ENCODE data around the gene MRPL38.

MRPL38 gene

DNA sequence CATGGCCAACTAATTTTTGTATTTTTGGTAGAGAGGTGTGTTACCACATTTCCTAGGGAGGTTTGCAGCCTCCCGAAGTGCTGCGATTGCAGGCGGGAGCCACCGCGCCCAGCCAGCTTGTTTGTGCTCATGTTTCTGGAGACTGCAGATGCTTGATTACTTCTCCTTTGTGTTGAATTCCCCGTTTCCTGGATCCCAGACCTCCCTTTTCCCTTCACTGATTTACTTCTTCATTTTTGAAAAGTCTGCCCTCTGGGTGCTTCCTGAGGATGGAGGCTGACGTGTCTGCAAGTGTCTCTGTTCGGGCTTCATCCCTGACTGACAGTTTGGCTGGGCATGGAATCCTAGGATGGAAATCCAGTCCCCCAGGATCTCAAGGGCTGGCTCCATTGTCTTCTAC, 19.3 kb downstream of the MRPL38 start:
- no peak overlapping the region for H3K4me3 ChIP-seq (ENCODE audit: low read depth, low read length)
- no peak for TF ChIP-seq CTCF (IDR thresholded peaks at IDR 0.05; ENCODE audit: control insufficient read depth, extremely low read depth, insufficient read depth)
- no peak for DNase-seq (ENCODE audit: low read depth)

DNA sequence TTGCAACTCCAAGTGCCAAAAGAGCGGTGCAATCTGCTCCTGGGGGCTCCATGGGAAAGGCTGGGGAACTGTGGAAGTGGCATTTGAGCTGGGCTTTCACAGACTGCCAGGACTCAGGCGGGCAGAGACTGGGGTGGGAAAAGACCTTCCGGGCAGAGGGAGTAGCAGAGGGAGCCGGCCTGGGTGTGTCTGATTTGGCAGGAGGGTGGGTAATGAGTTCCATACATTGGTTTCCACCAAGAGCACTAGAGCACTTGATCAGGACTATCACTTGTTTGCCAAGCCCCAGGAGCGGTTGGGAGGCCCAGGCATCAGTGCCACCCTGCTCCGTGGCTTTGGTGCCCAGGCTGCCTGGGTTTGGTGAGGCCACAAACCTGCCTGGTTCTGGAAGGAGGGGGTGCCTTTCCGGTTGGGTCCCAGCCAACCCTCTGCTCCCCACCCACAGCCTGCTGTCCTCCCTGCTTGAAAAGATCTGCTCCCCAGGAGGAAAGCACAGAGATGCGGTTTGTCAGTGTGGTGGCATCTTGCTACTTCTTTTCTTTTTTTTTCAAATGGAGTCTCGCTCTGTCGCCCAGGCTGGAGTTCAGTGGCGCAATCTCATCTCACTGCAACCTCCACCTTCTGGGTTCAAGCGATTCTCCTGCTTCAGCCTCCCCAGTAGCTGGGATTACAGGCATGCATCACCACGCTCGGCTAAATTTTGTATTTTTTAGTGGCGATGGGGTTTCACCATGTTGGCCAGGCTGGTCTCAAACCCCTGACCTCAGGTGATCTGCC, 22.8 kb downstream of the MRPL38 start:
- no peak for TF ChIP-seq CTCF (IDR thresholded peaks at IDR 0.05; ENCODE audit: control insufficient read depth, extremely low read depth, insufficient read depth)
- DNase-seq (ENCODE audit: low read depth) = no peak
- H3K4me3 ChIP-seq (ENCODE audit: low read depth, low read length) = no peak overlapping the region

DNA sequence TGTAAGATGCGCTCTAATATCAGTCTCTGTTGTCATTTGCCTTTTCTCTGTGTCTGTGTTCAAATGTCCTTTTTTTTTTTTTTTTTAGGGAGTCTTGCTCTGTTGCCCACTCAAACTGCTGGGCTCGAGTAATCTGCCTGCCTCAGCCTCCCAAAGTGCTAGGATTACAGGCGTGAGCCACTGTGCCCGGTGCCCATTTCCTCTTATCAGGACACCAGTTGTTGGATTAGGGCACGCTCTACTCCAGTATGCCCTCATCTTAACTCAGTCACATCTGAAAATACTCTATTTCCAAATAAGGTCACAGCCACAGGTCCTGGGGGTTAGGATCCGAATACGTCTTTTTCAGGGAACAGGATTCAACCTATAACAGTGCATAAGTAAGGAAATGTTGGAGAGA, 24.4 kb downstream of the MRPL38 start:
- no peak for TF ChIP-seq CTCF (IDR thresholded peaks at IDR 0.05; ENCODE audit: control insufficient read depth, extremely low read depth, insufficient read depth)
- H3K4me3 ChIP-seq (ENCODE audit: low read depth, low read length) = no peak overlapping the region
- DNase-seq (ENCODE audit: low read depth) = no peak

DNA sequence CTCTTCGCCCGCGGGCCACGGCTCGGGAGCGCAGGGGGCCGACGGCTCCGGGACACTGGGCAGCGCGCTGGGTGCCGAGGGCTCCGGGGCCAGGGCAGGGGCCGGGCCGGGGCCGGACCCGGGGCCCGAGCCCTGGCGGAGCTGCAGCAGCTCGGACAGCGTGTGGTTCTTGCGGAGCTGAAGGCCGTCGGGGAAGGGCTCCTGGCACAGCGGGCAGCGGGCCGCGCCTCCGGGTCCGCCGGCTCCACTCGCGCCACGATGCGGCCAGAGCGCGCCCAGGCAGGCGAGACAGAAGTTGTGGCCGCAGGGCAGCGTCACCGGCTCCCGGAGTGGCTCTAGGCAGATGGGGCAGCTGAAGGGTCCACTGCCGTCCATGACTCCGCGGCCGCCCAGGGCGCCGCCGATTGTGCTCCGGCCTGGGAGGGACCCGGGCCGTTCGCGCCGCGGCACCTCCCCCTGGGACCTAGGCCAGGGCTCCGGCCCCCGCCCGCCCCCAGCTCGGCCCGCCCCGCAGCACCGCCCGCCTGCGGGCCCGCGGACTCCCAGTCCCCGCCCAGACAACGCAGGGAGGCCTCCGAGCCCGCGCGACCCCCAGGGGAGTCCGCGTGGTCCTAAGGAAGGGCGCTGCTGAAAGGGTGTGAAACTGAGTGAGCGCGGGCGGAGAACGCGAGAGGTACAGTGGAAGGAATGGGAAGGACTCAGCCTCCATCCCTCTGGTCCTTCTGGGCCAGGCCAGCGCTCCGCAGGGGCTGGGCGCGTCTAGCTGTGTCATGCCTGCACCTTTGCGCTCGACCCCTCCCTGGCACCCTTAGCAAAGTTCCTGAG, 26.3 kb downstream of the MRPL38 start, which contains the start of gene TRIM47:
Gene TRIM47 (minus strand): TSS at position 408 of the 825 bp plus-strand sequence. CDS start 33 bp downstream, at position 375.
- H3K4me3 ChIP-seq (ENCODE audit: low read depth, low read length) = peak within 1 kb of the TSS; percentile 58
- TF ChIP-seq CTCF (IDR thresholded peaks at IDR 0.05; ENCODE audit: control insufficient read depth, extremely low read depth, insufficient read depth) = peak; percentile 11; the same call in 1 of the 2 replicates
- DNase-seq (ENCODE audit: low read depth) = no peak

DNA sequence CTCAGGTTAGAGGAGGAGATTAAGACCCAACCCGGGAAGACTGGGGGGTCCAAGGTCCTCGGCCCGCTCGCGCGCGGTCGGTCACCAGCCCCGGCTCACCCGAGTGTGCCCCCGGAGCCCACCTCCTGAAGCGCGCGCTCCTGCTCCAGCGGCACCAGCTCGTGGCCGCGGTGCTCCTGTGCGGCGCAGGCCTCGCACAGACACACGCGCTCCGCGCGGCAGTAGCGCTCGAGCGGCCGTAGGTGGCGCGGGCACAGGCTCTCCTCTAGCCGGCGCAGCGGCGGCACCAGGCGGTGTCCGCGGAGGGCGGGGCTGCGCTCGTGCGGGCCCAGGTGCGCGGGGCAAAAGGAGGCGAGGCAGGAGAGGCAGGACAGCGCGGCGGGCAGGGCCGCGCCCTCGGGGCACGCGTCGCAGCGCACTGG, 26.9 kb downstream of the MRPL38 start:
- peak overlapping the region; percentile 58 for H3K4me3 ChIP-seq (ENCODE audit: low read depth, low read length)
- peak; percentile 59 for DNase-seq (ENCODE audit: low read depth)
- TF ChIP-seq CTCF (IDR thresholded peaks at IDR 0.05; ENCODE audit: control insufficient read depth, extremely low read depth, insufficient read depth) = peak; percentile 71

DNA sequence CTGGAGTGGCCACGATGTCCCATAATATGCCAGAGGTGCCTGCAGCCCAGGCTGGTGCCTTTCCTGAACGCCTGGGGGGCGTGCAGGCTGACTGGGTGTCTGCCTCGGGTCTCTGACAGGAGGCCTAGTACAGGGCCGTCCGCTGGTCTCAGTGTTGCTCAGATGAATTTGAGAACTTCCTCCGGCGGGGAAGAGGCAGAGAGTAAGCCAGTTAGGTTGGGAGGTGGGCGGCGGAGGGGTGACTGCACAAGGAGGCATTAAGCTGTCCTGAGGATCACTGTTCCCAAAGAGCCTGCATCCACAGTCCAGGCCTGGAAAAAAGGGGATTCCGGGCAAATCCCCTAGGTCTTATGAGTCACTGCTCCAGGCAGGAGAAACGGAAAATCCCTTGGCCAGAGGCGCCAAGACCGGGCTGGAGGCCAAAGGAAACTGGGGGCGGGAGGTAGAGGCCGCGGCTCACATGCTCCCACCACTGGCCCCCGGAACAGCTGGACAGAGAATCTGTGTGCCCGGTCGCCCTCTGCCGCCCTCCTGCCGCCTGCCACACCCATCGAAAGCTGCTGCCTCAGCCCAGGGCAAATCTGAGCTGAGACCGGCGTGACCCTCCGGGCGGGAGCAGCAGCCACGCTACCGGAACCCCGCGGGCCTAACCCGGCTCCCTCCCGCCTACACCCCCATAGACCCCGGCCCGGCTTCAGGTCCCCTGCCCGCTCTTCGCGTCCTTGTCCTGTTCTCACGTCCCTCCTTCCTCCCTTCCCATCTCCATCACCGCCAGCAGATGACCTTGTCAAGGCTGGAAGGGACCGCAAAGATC, 27.5 kb downstream of the MRPL38 start:
- DNase-seq (ENCODE audit: low read depth) = no peak
- no peak for TF ChIP-seq CTCF (IDR thresholded peaks at IDR 0.05; ENCODE audit: control insufficient read depth, extremely low read depth, insufficient read depth)
- peak overlapping the region; percentile 58 for H3K4me3 ChIP-seq (ENCODE audit: low read depth, low read length)
